ENCODE data around the gene NTM. TPM values are rescaled to one million over a fixed set of nuclear protein-coding genes. Genes with fewer than 3 reads are reported as not detected.
A peak's percentile ranks its signal among the peaks of the same experiment; 100 is the strongest.

NTM gene
- total RNA-seq, 6 donors from 2014 or later = 4.1 to 151 (median 115) TPM

- TF ChIP-seq POLR2AphosphoS5 (IDR thresholded peaks at IDR 0.05) = no peak
- TF ChIP-seq CTCF (IDR thresholded peaks at IDR 0.05) = no peak
- no peak for TF ChIP-seq EP300 (IDR thresholded peaks at IDR 0.05)
- TF ChIP-seq POLR2A (IDR thresholded peaks at IDR 0.05) = no peak
- 75 to 82% methylated on average over 11 of the region's 11 CpGs for WGBS, 2 donors
- no peaks in the 10 kb centered on the region for H3K36me3 ChIP-seq
- H3K27ac ChIP-seq = no peak overlapping the region
- H3K27me3 ChIP-seq = no peaks in the 10 kb centered on the region
- ATAC-seq (ENCODE audit: low FRiP score in 2 of 2) = no peak
- no peak for DNase-seq
- H3K4me3 ChIP-seq = no peak overlapping the region
- H3K9me3 ChIP-seq = no peaks in the 10 kb centered on the region
- H3K4me1 ChIP-seq = no peaks in the 10 kb centered on the region
These were observed 725.9 kb downstream of the NTM start for GRCh38 chr11:132096132-132096825.

GRCh38 chr11:132099692-132100091 lies 729.3 kb downstream of the NTM start:
- Histone ChIP-seq H3K4me3 (no peak overlapping the region), H3K4me1 (no peaks in the 10 kb centered on the region), H3K36me3 (no peaks in the 10 kb centered on the region), H3K27me3 (no peaks in the 10 kb centered on the region), H3K9me3 (no peaks in the 10 kb centered on the region), H3K27ac (no peak overlapping the region)
- DNase-seq (no peak), ATAC-seq (ENCODE audit: low FRiP score in 2 of 2) (peak in 1 of 2 donors; percentile 71)
- TF ChIP-seq EP300 (IDR thresholded peaks at IDR 0.05) = no peak
- peak in 3 of 6 experiments; percentile 22 to 36 (median 23) for TF ChIP-seq CTCF (IDR thresholded peaks at IDR 0.05)
- 55 to 60% methylated on average over 4 of the region's 4 CpGs for WGBS, 2 donors

GRCh38 chr11:132100583-132100982 lies 730.2 kb downstream of the NTM start:
- no peaks in the 10 kb centered on the region for H3K27me3 ChIP-seq
- no peak overlapping the region for H3K27ac ChIP-seq
- H3K9me3 ChIP-seq = no peaks in the 10 kb centered on the region
- WGBS, 2 donors = 80 to 83% methylated on average over 5 of the region's 5 CpGs
- no peak for DNase-seq
- H3K36me3 ChIP-seq = no peaks in the 10 kb centered on the region
- TF ChIP-seq CTCF (IDR thresholded peaks at IDR 0.05) (no peak), EP300 (IDR thresholded peaks at IDR 0.05) (no peak), POLR2AphosphoS5 (IDR thresholded peaks at IDR 0.05) (no peak), POLR2A (IDR thresholded peaks at IDR 0.05) (no peak)
- no peak for ATAC-seq (ENCODE audit: low FRiP score in 2 of 2)
- H3K4me3 ChIP-seq = no peak overlapping the region
- H3K4me1 ChIP-seq = no peaks in the 10 kb centered on the region

GRCh38 chr11:132101881-132102280 lies 731.5 kb downstream of the NTM start:
- Histone ChIP-seq H3K9me3 (no peaks in the 10 kb centered on the region), H3K4me1 (no peaks in the 10 kb centered on the region), H3K27ac (no peak overlapping the region), H3K36me3 (no peaks in the 10 kb centered on the region), H3K27me3 (no peaks in the 10 kb centered on the region), H3K4me3 (no peak overlapping the region)
- ATAC-seq (ENCODE audit: low FRiP score in 2 of 2) (no peak), DNase-seq (no peak)
- TF ChIP-seq CTCF (IDR thresholded peaks at IDR 0.05) (no peak), POLR2A (IDR thresholded peaks at IDR 0.05) (no peak), EP300 (IDR thresholded peaks at IDR 0.05) (no peak), POLR2AphosphoS5 (IDR thresholded peaks at IDR 0.05) (no peak)
- 73 to 89% methylated on average over 3 of the region's 3 CpGs for WGBS, 2 donors

- Histone ChIP-seq H3K27me3 (no peaks in the 10 kb centered on the region), H3K4me1 (no peaks in the 10 kb centered on the region), H3K4me3 (no peak overlapping the region), H3K9me3 (no peaks in the 10 kb centered on the region), H3K27ac (no peak overlapping the region), H3K36me3 (no peaks in the 10 kb centered on the region)
- ATAC-seq (ENCODE audit: low FRiP score in 2 of 2) (no peak), DNase-seq (no peak)
- TF ChIP-seq POLR2AphosphoS5 (IDR thresholded peaks at IDR 0.05) (no peak), CTCF (IDR thresholded peaks at IDR 0.05) (no peak), EP300 (IDR thresholded peaks at IDR 0.05) (no peak), POLR2A (IDR thresholded peaks at IDR 0.05) (no peak)
- WGBS, 2 donors = 82 to 84% methylated on average over 5 to 10 of the region's 10 CpGs
These were observed 732.6 kb downstream of the NTM start for GRCh38 chr11:132103021-132103420.
